GM18909 (cell line): ENCODE measurements around the gene MAVS.
"Not testable (repeated sequence)": the region's sequence is repeated elsewhere in the genome, so short reads cannot be mapped to it uniquely, and the experiment has no call there.

Experiments used
- ATAC-seq: cut with Tn5 transposase; IDR thresholded peaks from one replicate; pipeline ENCODE4 v1.9.1; 2021; ENCODE audit warnings: mild to moderate bottlenecking; ENCODE audit not compliant: unreplicated experiment, poor library complexity

The MAVS gene

DNA sequence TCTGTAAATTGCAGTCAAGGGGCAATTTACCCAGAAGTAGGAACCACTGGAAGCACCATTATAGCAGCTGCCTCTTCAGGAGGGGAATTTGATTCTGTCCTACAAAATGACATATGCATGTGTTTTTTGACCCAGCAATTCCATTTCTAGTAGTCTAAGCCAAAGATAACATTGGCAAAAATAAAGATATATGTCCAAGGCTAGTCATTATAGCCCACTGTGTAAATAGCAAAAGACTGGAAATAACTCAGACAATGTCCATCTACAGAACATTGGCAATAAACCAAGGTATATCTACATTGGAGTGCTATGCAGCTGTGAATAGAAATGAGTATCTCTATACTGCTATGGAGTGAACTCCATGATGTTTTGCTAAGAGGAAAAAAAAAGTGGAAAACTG is 30.0 kb downstream of the MAVS start:
- ATAC-seq, result no peak

GRCh38 chr20:3878921-3879274 is 32.3 kb downstream of the MAVS start:
- ATAC-seq, result not testable (repeated sequence)

DNA sequence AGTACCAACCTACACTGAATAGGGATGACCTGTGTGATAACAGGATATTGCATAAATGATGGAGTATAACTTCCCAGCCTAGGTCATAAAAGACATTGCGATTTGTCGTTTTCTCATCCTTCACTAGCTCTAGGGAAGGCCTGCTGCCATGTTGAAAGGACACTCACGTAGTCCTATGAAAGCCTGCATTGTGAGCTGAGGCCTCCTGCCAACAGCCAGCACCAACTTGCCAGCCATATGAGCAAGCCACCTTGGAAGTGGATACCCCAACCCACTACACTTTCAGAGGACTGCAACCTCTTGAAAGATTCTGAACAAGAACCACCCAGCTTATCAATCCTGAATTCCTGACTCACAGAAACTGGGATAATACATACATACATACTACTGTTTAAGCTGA is 39.1 kb downstream of the MAVS start:
- ATAC-seq, result no peak

- ATAC-seq, result no peak
These were observed 41.4 kb downstream of the MAVS start for GRCh38 chr20:3887876-3888620.

DNA sequence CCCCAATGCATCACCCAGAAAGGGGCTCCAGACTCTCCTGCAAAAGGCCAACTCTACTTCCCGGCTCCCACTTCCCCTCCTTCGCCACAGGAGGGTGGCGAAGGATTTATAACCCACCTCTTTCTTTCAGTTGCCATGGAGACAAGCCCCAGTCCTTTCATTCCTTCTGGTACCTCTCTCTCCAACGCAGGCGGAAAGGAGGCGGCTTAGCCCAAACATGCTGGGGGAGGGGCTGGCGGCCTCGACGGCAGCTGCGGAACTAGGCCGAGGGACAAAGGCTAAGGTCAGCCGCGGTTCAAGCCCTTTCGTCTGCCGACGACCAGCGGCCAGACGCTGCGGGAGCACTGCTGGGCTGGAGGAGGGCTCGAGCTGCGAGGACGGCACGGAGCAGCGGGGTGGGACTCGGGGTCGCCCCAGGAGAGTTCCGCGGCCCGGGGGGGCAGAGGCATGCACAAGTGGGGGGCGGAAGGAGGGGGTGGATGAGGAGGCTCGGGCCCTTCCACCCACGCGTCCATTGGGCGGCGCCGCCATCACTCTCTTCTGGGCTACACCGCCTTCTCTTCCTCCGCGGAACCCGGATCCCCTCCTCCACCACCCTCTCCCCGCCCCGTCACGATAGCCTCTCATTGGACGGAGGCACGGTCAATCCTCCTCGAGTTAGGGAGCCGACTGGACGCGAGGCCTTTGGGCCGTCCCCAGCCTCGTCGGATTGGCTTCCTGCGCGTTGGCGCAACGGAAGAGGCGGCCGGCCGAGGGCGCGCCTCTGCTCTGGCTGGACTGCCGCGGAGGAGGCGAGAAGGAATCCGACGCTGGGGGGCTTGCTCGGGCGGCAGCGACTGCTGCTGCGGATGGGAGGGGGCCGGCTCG is 42.2 kb downstream of the MAVS start, which contains the start of gene PANK2:
TSS of gene PANK2 (plus strand) at position 766 of the 867 bp plus-strand sequence.
- ATAC-seq, result peak; percentile 94

DNA sequence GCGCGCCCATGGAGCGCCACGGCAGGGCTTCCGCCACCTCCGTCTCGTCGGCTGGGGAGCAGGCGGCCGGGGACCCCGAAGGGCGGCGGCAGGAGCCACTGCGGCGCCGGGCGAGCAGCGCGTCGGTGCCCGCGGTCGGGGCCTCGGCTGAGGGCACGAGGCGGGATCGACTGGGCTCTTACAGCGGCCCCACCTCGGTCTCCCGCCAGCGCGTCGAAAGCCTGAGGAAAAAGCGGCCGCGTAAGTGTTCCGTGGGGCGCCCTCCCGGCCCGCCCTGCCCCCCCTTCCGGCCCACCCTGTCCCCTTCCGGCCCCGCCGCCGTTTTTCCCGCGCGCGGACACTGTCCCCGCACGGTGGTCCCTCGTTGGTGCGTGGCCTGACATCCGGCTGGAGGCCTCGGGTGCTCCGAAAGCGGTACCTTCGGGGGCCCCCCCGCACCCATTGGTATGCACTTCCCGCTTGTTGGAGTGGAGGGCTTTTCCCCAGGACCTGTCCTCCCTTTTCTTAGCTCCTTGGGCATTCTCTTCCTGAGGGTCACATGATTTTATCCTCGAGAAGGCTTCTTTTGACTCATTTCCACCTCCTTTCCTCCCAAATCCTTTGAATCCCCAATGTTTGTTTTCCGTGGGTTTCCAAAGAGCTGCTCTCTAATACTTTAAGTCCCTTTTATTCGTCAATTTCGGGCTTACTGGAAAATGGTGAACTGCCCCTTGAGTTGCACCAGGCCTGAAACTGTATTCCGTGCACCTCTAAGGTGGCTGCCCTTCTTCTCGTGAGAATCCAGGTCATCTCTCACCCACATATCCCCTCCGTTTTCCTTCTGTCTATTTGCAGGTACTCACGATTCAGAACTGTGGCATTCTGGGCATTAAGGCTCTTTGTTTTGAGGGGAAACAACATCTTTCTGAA is 43.1 kb downstream of the MAVS start:
- peak; percentile 17 for ATAC-seq

GRCh38 chr20:3890398-3890751 is 43.7 kb downstream of the MAVS start:
- no peak for ATAC-seq

GRCh38 chr20:3890999-3891929 is 44.6 kb downstream of the MAVS start:
- no peak for ATAC-seq

- ATAC-seq, result no peak
These were observed 48.2 kb downstream of the MAVS start for GRCh38 chr20:3894796-3895195.

- ATAC-seq, result no peak
These were observed 49.7 kb downstream of the MAVS start for GRCh38 chr20:3896302-3896701.

GRCh38 chr20:3896853-3897583 is 50.4 kb downstream of the MAVS start:
- ATAC-seq, result no peak

GRCh38 chr20:3898181-3898580 is 51.5 kb downstream of the MAVS start:
- ATAC-seq, result not testable (repeated sequence)

DNA sequence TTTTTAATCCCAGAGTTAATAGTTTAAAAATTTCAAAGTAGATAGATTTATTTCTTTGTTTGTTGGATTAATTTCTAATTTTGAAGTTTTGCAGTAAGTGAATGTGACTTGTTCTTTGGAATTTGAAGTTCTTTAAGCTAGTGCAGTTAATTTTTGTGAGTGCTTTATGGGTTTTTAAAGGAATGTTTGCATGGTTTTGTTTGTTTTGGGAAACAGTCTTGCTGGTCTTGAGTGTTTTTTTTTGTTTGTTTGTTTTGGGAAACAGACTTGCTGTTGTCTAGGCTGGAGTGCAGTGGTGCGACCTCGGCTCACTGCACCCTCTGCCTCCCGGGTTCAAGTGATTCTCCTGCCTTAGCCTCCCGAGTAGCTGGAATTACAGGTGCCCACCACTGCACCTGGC is 52.0 kb downstream of the MAVS start:
- no peak for ATAC-seq

DNA sequence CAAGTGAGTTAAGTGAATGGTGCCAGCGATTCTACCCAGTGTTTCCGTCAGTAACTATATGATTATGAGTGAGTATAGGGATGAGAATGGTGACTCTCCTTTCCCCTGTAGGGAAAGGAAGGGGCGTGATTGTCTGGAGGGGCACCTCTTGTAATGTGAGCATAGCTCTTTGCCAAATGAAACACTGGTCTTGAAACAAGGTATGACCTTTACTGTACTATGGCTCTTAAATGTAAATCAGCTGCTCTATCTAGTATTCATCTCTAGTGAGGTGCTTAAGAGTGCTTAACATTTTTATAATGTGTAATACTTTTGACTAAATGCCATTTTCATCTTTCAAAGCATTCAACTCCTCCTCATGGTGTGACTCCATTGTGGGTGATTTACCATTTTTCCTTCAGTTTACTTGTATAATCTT is 53.6 kb downstream of the MAVS start:
- ATAC-seq, result no peak

DNA sequence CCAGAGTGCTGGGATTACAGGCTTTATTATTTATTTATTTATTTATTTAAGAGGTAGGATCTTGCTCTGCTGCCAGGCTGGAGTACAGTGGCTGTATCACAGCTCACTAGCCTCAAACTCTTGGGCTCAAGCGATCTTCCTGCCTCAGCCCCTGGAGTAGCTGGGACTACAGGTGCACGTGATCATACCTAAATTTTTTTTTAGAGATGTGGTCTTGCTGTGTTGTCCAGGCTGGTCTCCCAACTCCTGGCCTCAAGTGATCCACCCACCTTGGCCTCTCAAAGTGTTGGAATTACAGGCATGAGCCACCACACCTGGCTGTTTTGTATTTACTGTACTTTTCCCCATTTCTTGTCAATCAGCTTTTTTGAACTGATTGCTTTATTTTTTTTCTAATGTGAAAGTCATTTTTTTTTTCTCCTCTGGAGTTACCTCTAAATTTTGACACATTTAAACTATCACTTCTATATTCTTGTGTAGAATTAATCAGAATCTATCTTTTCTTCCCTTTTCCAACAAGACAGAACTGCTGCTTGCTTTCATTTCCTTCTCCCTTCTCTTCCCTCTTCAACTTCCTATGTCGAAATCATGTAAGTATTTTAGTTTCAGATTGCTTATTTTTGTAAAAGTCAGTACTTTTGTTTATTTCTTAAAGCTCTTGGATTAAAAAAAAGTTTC is 54.5 kb downstream of the MAVS start:
- ATAC-seq, result no peak

DNA sequence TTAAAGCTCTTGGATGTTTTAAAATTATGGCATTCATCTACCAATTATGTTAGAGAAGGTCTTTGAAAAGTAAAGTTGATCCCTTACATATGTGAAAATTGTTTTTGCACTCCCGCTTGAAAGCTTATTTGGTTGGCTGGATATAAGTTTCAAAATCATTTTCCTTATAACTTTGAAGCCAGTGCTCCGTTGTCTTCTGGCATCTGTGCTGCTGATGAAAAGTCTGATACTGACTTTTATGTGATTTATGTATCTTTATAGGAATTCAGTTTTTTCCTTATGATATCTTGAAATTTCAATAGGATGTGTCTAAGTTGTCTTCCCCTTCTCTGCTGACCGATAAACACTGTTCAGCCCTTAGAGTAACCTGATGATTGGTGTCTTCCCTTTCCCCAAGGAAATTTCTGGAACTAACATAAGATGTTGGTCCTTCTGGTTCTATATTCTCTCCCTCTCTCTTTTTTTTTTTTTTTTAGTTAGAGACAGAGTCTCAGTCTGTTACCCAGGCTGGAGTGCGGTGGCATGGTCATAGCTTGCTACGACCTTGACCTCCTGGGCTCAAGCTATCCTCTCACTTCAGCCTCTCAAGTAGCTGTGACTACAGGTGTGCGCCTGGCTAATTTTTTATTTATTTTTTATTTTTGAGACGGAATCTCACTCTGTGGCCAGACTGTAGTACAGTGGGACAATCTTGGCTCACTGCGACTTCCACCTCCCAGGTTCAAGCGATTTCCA is 55.2 kb downstream of the MAVS start:
- ATAC-seq, result no peak

DNA sequence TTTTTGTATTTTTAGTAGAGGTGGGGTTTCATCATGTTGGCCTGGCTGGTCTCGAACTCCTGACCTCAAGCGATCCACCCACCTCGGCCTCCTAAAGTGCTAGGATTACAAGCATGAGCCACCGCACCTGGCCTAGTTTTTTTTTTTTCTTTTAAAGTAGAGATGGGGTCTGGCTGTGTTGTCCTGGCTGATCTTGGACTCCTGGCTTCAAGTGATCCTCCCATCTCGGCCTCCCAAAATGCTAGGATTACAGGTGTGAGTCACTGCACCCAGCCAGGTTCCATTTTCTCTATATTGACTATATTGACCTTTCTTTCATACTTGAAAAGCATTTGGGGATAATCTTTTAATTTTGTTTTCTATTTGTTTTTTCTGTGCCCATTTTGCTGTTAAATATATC is 55.8 kb downstream of the MAVS start:
- no peak for ATAC-seq

DNA sequence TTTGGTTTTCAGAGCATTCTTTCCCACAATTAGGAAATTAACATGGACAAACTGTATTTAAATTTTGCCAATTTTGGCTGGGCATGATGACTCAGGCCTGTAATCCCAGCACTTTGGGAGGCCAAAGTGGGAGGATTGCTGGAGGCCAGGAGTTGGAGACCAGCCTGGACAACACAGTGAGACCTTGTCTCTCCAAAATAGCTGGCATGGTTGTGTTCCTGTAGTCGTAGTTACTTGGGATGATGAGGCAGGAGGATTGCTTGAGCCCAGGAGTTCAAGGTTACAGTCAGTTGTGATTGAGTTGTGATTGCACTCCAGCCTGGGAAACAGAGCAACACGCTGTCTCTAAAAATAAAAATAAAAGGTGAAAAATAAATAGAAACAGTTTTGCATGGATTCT is 57.6 kb downstream of the MAVS start:
- no peak for ATAC-seq
